HepG2 (cell line): ENCODE data around the gene GDF15. TPM values are rescaled to one million over a fixed set of nuclear protein-coding genes. Genes with fewer than 3 reads are reported as not detected.
A peak's percentile ranks its signal among the peaks of the same experiment; 100 is the strongest.

Experiments used
- GFI1 ChIP-seq: sonication (generic); formaldehyde crosslinking; IDR thresholded peaks from 2 replicates; pipeline ENCODE4 v1.5.0; 2020; ENCODE audit warnings: missing genetic modification reagents, mild to moderate bottlenecking, borderline replicate concordance
- NR2C2 ChIP-seq: sonication (generic); formaldehyde crosslinking; IDR thresholded peaks from 2 replicates; pipeline ENCODE4 v1.4.0; 2020; ENCODE audit warnings: missing genetic modification reagents, mild to moderate bottlenecking, moderate library complexity, borderline replicate concordance
- PHF20 ChIP-seq: sonication (generic); formaldehyde crosslinking; IDR thresholded peaks from 2 replicates; pipeline ENCODE4 v1.5.0; 2020; ENCODE audit warnings: mild to moderate bottlenecking, missing genetic modification reagents
- SOX13 ChIP-seq, 3 experiments: fragments of 450-650 bp in 1 of 3; sonication (generic) in 1 of 3; formaldehyde crosslinking in 1 of 3; IDR thresholded peaks in 2 of 3; conservative IDR thresholded peaks in 1 of 3; 2 replicates each; pipeline versions ENCODE4 v1.5.0 to v1.6.1; 2016 to 2020; ENCODE audit warnings: antibody characterized with exemption in 1 of 3, mild to moderate bottlenecking in 1 of 3, missing compliant biosample characterization in 1 of 3, missing genetic modification reagents in 1 of 3, moderate library complexity in 1 of 3
- ZBTB4 ChIP-seq: sonication (generic); formaldehyde crosslinking; IDR thresholded peaks from 2 replicates; pipeline ENCODE4 v1.4.0; 2020; ENCODE audit warnings: missing genetic modification reagents, mild to moderate bottlenecking, borderline replicate concordance
- ZBTB40 ChIP-seq, 2 experiments: fragments of 450-650 bp in 1 of 2; sonication (generic) in 1 of 2; formaldehyde crosslinking in 1 of 2; IDR thresholded peaks; 2 replicates each; pipeline versions ENCODE4 v1.6.1 to v1.8.0; 2016 to 2022; ENCODE audit warnings: antibody characterized with exemption in 1 of 2, mild to moderate bottlenecking in 1 of 2, missing genetic modification reagents in 1 of 2
- ZMYM2 ChIP-seq: sonication (generic); formaldehyde crosslinking; IDR thresholded peaks from 2 replicates; pipeline ENCODE4 v1.8.0; 2022; ENCODE audit warnings: mild to moderate bottlenecking, missing genetic modification reagents
- ZNF362 ChIP-seq: sonication (generic); formaldehyde crosslinking; IDR thresholded peaks from 2 replicates; pipeline ENCODE4 v1.4.0; 2020; ENCODE audit warnings: missing genetic modification reagents, mild to moderate bottlenecking, borderline replicate concordance
- polyA plus RNA-seq, 8 experiments: library from polyadenylated mRNA; depleted of rRNA in 3 of 8; stranded (reverse) in 7 of 8; unstranded in 1 of 8; fragments of >200 nt; fragmentation: Illumina TruSeq in 4 of 8; extraction: Trizol in 4 of 8; gene quantifications; 2 replicates each; pipeline versions ENCODE4 v1.2.1 to v1.2.3, GENCODE V29; 2011 to 2016; ENCODE audit warnings: low read depth in 4 of 8, missing spikeins in 1 of 8, mixed read lengths in 1 of 8; ENCODE audit not compliant: insufficient read depth in 1 of 8
- total RNA-seq, 5 experiments: library from RNA; depleted of rRNA; stranded (reverse); fragments of >200 nt; fragmentation: Illumina TruSeq; extraction: Trizol; gene quantifications; 2 replicates each; pipeline ENCODE4 v1.2.3, GENCODE V29; 2016; ENCODE audit warnings: low read depth in 1 of 5

Gene GDF15
- total and polyA plus RNA-seq, 2 of the 13 experiments (the other 11 are each of a cell fraction or from before 2014, with no cell fraction given), result 146 to 422 TPM

GRCh38 chr19:18362934-18363542 is 22.9 kb upstream of the GDF15 start (continued):
- TF ChIP-seq NR2C2, result peak; percentile 80; the same call in 1 of the 2 replicates
- peak; percentile 91 for TF ChIP-seq ZMYM2 (CRISPR knock-in tag)
- peak; percentile 79; the same call in 1 of the 2 replicates for TF ChIP-seq ZBTB4
- peak; percentile 30; the same call in 1 of the 2 replicates for TF ChIP-seq SOX13 (IDR thresholded peaks at IDR 0.05)
- peak in 1 of 2 experiments; percentile 70; a peak in 2 of 4 replicates for TF ChIP-seq SOX13 (CRISPR knock-in tag; conservative IDR thresholded peaks at IDR 0.05 in 1 of 2, IDR thresholded peaks at IDR 0.05 in 1 of 2)
- 0 out of 2 replicates have a peak, but pooled peaks have one; percentile 53 for TF ChIP-seq GFI1 (CRISPR knock-in tag)
- no peak for TF ChIP-seq ZBTB40 (IDR thresholded peaks at IDR 0.05)
- TF ChIP-seq ZBTB40 (CRISPR knock-in tag; IDR thresholded peaks at IDR 0.05), result no peak
- peak; percentile 94 for TF ChIP-seq ZNF362
- no peak for TF ChIP-seq PHF20
